Activated CD4-positive, alpha-beta memory T cell treated with anti-CD3 and anti-CD28 coated beads, Interleukin-2, amount 10 ng/mL, durations not matched to agents 7 days and 5 days (primary cell): ENCODE results near the gene ZNF19. TPM values are rescaled to one million over a fixed set of nuclear protein-coding genes. Genes with fewer than 3 reads are reported as not detected.

Experiments used
- CTCF ChIA-PET: fragments of 350-600 bp; sonication (Branson Sonifier 250); formaldehyde crosslinking; loops from one replicate; lab custom pipeline; 2021; ENCODE audit warnings: antibody characterized with exemption, inconsistent platforms; lab: Charles Lee
- POLR2A ChIA-PET: fragments of 350-600 bp; sonication (Branson Sonifier 250); formaldehyde crosslinking; loops from one replicate; lab custom pipeline; 2021; ENCODE audit warnings: antibody characterized with exemption; lab: Charles Lee
- DNase-seq: peaks from one replicate; pipeline ENCODE4 v3.0.0-alpha.2; 2020
- H3K27ac Mint-ChIP-seq: one replicate; pipeline ENCODE4 v1.8.0; 2021; ENCODE audit warnings: mild to moderate bottlenecking, mixed read lengths
- H3K27me3 Mint-ChIP-seq: one replicate; pipeline ENCODE4 v1.8.0; 2021; ENCODE audit warnings: mixed read lengths
- H3K36me3 Mint-ChIP-seq: one replicate; pipeline ENCODE4 v1.8.0; 2021; ENCODE audit warnings: low read depth, mixed read lengths
- H3K4me1 Mint-ChIP-seq: one replicate; pipeline ENCODE4 v1.8.0; 2021; ENCODE audit warnings: mixed read lengths
- H3K4me3 Mint-ChIP-seq: one replicate; pipeline ENCODE4 v1.8.0; 2021; ENCODE audit warnings: mild to moderate bottlenecking, mixed read lengths
- H3K9me3 Mint-ChIP-seq: one replicate; pipeline ENCODE4 v1.8.0; 2021; ENCODE audit warnings: mixed read lengths
- total RNA-seq, 2 experiments: library from RNA; stranded (reverse); gene quantifications; one replicate each; pipeline ENCODE4 v1.2.3, GENCODE V29; 2021

Gene ZNF19
- total RNA-seq, 2 experiments from 2014 or later, result 2.1 to 2.8 TPM

DNA sequence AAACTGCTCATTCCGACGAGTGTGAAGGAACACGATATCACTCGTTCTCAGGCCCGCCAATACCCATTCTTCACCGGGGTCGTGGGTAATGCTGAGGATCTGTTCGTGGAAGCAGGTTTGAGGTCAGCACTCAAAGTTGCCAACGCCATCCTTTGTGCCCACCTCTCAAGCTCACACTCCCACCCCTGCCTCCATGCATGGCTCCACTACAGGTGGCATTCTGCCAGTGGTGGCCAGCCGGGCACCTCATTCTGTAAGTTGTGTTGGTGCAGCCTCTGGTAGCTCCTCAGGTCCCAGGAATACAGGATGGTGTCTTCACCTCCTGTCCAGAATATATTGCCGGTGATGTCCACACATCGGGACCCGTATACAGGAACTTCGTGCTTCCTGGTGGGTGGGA lies 57.9 kb downstream of the ZNF19 start:
- Mint-ChIP-seq H3K36me3 (no peaks in the 10 kb centered on the region), H3K27me3 (peaks cover 18% of the 10 kb centered on the region), H3K27ac (no peak overlapping the region), H3K9me3 (no peaks in the 10 kb centered on the region), H3K4me1 (peaks cover 4% of the 10 kb centered on the region), H3K4me3 (no peak overlapping the region)
- POLR2A ChIA-PET, result no interaction called here
- CTCF ChIA-PET, result no interaction called here
- DNase-seq, result no peak

DNA sequence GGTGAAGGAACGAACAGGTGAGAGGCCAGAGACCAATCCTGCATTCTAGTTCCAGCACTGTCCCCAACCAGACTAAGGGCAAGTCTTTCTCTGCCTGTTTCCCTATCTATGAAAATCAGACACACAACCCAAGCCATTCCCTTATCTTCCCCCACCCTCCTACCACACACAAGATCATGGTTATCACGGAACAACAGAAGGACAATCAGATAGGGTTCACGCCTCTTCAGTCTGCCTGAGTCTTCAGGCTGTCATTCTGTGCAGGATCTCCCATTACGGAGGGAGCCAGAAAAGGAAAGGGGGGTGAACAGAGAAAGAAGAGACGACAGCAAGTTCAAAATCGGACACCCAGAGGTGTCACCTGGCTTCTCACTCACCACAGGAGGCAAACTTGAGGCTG lies 58.4 kb downstream of the ZNF19 start:
- Mint-ChIP-seq H3K9me3 (no peaks in the 10 kb centered on the region), H3K36me3 (no peaks in the 10 kb centered on the region), H3K27me3 (peaks cover 22% of the 10 kb centered on the region), H3K4me1 (peaks cover 4% of the 10 kb centered on the region), H3K27ac (no peak overlapping the region), H3K4me3 (no peak overlapping the region)
- POLR2A ChIA-PET, result no interaction called here
- DNase-seq, result no peak
- CTCF ChIA-PET, result no interaction called here

DNA sequence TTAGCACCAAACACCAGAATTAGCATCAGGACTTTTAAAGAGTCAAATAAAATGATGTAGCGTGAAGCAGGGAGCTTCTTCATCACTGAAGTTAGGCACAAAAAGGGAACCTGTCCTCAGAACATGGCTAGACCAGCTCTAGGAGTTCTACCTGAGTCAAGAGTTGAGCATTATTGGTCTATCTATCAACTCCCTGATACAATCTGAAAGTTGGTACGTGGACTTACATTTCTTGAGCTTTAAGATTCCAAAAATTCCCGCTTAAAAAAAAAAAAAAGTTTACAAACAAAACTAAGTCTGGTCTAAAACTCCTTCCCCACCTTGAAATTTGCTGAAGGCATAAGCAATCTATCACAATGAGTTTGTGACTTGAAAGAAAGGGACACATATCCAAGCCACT lies 59.5 kb downstream of the ZNF19 start:
- ChIA-PET CTCF (interaction anchor here (0.7 to 1.6 kb wide), 5 partner anchors 10 to 182 kb away, joined by 3 to 6 read pairs (median 3); no protein-coding TSS in a partner anchor), POLR2A (no interaction called here)
- Mint-ChIP-seq H3K36me3 (no peaks in the 10 kb centered on the region), H3K4me1 (peaks cover 4% of the 10 kb centered on the region), H3K4me3 (no peak overlapping the region), H3K9me3 (no peaks in the 10 kb centered on the region), H3K27ac (no peak overlapping the region), H3K27me3 (peaks cover 31% of the 10 kb centered on the region)
- no peak for DNase-seq

DNA sequence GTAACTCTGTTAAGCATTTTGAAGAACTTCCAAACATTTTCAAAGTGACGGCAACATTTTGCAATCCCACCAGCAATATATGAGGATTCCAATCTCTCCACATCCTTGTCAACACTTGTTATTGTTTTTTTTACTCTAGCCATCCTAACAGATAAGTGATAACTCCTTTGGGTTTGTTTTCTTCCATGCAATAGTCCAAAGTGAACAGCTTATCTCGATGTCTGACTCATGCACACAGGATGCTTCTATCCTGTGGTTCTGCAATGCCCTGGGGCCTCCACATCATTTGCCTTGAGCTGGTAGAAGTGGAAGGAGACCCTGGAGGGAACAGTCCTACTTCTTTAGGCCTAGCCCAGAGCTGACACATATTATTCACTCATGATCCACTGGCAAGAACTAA lies 60.2 kb downstream of the ZNF19 start:
- Mint-ChIP-seq H3K4me1 (peaks cover 4% of the 10 kb centered on the region), H3K27me3 (peaks cover 36% of the 10 kb centered on the region), H3K4me3 (no peak overlapping the region), H3K36me3 (no peaks in the 10 kb centered on the region), H3K9me3 (no peaks in the 10 kb centered on the region), H3K27ac (no peak overlapping the region)
- ChIA-PET CTCF (interaction anchor here (1.0 to 1.6 kb wide), 4 partner anchors 9 to 183 kb away, joined by 3 to 6 read pairs (median 3); no protein-coding TSS in a partner anchor), POLR2A (no interaction called here)
- no peak for DNase-seq

DNA sequence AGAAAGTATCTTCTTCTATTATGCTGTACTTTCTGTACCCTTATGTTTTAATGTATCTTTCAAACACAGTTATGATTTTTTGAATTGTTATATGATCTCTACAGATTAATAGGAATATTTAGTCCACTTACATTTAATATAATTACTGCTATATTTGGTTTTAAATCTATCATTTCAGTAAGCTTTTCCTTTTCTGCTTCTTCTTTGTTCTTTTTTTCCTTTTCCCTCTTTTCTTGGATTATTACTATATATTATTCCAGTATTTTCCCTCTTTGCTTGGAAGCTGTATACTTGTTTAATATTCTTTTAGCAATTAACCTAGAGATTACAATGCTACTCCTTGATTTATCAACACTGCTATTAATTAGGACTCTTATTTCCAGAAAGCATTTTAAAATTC lies 60.7 kb downstream of the ZNF19 start:
- Mint-ChIP-seq H3K36me3 (no peaks in the 10 kb centered on the region), H3K27ac (no peak overlapping the region), H3K4me1 (peaks cover 4% of the 10 kb centered on the region), H3K4me3 (no peak overlapping the region), H3K27me3 (peaks cover 37% of the 10 kb centered on the region), H3K9me3 (no peaks in the 10 kb centered on the region)
- no peak for DNase-seq
- POLR2A ChIA-PET, result no interaction called here
- CTCF ChIA-PET, result interaction anchor here (1.0 to 1.6 kb wide), 4 partner anchors 9 to 72 kb away, joined by 3 to 6 read pairs (median 3); no protein-coding TSS in a partner anchor

DNA sequence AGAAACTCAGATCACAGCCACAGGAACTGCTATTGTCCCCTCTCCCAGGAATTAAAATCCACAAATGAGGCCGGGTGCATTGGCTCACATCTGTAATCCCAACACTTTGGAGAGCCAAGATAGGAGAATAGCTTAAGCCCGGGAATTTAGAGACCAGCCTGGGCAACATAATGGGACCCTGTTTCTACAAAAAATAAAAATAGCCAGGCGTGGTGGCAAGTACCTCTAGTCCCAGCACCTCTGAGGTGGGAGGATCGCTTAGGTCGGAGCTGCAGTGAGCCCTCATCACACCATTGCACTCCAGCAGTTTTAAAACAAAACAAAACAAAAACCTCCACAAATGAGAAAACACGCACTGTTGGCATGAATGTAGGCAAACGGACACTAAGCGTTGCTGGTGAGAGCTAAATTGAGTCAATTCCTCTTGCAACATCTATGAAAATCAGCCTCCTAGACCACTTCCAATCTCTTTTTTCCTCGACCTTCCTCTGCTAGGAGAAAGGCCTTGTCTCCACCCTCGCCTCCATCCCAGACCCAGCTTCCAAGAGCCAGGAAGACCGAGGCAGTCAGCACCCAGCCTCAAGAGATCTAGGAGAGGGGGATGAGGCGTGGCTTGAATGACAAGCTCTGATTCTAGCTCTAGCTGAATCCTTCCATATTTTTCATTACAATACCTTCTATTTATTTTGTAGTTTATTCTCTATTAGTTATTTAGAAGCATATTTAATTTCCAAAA lies 62.1 kb downstream of the ZNF19 start:
- H3K27ac Mint-ChIP-seq, result no peak overlapping the region
- no peak for DNase-seq
- ChIA-PET CTCF (interaction anchor here (1.2 to 1.5 kb wide), 3 partner anchors 13 to 14 kb away, joined by 3 to 4 read pairs (median 4); no protein-coding TSS in a partner anchor), POLR2A (no interaction called here)
- H3K27me3 Mint-ChIP-seq, result peaks cover 37% of the 10 kb centered on the region
- H3K4me3 Mint-ChIP-seq, result no peak overlapping the region
- H3K4me1 Mint-ChIP-seq, result peaks cover 4% of the 10 kb centered on the region
- no peaks in the 10 kb centered on the region for H3K9me3 Mint-ChIP-seq
- H3K36me3 Mint-ChIP-seq, result no peaks in the 10 kb centered on the region

DNA sequence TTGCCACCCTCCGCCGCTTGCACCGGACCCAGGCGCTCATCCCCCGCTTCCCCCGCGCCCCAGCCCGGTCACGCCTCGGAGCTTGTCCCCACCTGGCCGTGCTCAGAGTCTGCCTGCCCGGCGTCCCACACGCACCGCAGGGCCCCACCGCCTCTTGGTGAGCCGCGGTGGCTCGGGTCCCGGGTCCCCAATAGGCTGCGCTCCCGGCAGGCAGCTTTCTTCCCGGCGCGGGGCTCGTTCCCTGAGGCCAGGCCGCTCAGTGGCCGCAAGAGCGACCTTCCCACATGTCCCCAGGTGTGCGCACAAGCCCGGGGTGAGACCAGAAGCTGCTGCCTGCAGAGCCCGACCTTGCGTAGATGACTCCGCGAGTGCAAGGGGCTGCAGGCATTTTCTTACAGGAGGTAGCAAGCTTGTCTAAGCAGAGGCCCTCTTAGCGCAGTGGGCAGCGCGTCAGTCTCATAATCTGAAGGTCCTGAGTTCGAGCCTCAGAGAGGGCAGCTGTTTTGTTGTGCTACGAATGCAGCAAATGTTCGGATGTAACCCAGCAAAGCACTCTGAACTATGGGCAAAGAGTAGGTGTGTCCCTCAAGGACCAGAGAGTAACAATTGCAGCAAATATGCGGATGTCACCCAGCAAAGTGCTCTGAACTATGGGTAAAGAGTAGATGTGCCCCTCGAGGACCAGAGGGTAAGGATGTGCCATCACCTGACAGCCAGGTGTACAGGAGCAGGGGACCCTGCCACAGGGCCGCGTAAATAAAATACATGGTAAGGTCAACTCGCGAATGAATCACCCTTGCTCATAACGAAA lies 62.9 kb downstream of the ZNF19 start:
- no peak overlapping the region for H3K4me3 Mint-ChIP-seq
- peaks cover 37% of the 10 kb centered on the region for H3K27me3 Mint-ChIP-seq
- H3K27ac Mint-ChIP-seq, result no peak overlapping the region
- POLR2A ChIA-PET, result no interaction called here
- H3K36me3 Mint-ChIP-seq, result no peaks in the 10 kb centered on the region
- peaks cover 4% of the 10 kb centered on the region for H3K4me1 Mint-ChIP-seq
- H3K9me3 Mint-ChIP-seq, result no peaks in the 10 kb centered on the region
- DNase-seq, result no peak
- CTCF ChIA-PET, result interaction anchor here (1.5 kb wide), 1 partner anchor 14 kb away, joined by 4 read pairs; no protein-coding TSS in a partner anchor

GRCh38 chr16:71425746-71426068 lies 63.4 kb downstream of the ZNF19 start:
- Mint-ChIP-seq H3K27ac (no peak overlapping the region), H3K27me3 (peaks cover 37% of the 10 kb centered on the region), H3K9me3 (no peaks in the 10 kb centered on the region), H3K4me3 (no peak overlapping the region), H3K4me1 (peaks cover 4% of the 10 kb centered on the region), H3K36me3 (no peaks in the 10 kb centered on the region)
- ChIA-PET CTCF (interaction anchor here (1.5 kb wide), 1 partner anchor 13 kb away, joined by 4 read pairs; no protein-coding TSS in a partner anchor), POLR2A (no interaction called here)
- DNase-seq, result no peak

GRCh38 chr16:71424626-71425025 lies 64.5 kb downstream of the ZNF19 start:
- Mint-ChIP-seq H3K27ac (no peak overlapping the region), H3K27me3 (peaks cover 37% of the 10 kb centered on the region), H3K4me1 (peaks cover 4% of the 10 kb centered on the region), H3K9me3 (no peaks in the 10 kb centered on the region), H3K4me3 (no peak overlapping the region), H3K36me3 (no peaks in the 10 kb centered on the region)
- POLR2A ChIA-PET, result no interaction called here
- CTCF ChIA-PET, result no interaction called here
- no peak for DNase-seq

DNA sequence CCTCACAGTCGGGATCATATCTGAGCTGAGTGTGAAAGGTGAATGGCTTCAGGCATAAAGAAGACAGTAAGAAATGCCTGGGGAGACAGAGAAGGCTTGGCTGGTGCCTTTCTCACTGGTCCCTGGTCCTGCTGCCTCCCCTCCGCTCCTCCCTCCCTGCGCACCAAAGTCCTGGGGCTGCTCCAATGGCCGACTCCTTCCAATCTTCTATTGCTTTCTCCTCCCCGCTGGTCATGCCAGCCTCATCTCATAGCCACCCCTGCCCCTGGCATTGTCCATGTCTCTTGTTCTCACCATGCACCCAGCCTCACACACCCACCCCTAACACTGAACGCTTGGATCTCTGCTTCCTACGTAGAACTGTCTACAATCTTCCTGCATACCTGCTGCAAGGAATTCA lies 65.3 kb downstream of the ZNF19 start:
- Mint-ChIP-seq H3K4me1 (peaks cover 4% of the 10 kb centered on the region), H3K4me3 (no peak overlapping the region), H3K27ac (no peak overlapping the region), H3K36me3 (no peaks in the 10 kb centered on the region), H3K27me3 (peaks cover 34% of the 10 kb centered on the region), H3K9me3 (no peaks in the 10 kb centered on the region)
- ChIA-PET CTCF (no interaction called here), POLR2A (no interaction called here)
- DNase-seq, result no peak

Other genes with a start within 250 kb of the ZNF19 start
- 10 to 100 TPM; 20.1 to 21.5 TPM for gene CMTR2, start 199.9 kb downstream of the ZNF19 start, total RNA-seq
- not detected for gene CALB2, start 130.6 kb downstream of the ZNF19 start, total RNA-seq
- not detected for gene TLE7, start 47.3 kb downstream of the ZNF19 start, total RNA-seq
- gene ZNF23, start 27.1 kb downstream of the ZNF19 start, total RNA-seq, result 1 to 10 TPM; 6.0 to 7.3 TPM
- not detected for gene CHST4, start 37.1 kb upstream of the ZNF19 start, total RNA-seq
- gene TAT, start 87.8 kb upstream of the ZNF19 start, total RNA-seq, result not detected
- gene MARVELD3, start 136.9 kb upstream of the ZNF19 start, total RNA-seq, result under 1 TPM; 0.15 TPM
- gene PHLPP2, start 235.4 kb upstream of the ZNF19 start, total RNA-seq, result 1 to 10 TPM; 7.4 TPM